ENCODE data around the gene SORBS1.

GRCh38 chr10:95332666-95333249 lies 228.4 kb downstream of the SORBS1 start:
- TF ChIP-seq CTCF (IDR thresholded peaks at IDR 0.05) (no peak), POLR2A (IDR thresholded peaks at IDR 0.05) (no peak)

Measured in body of pancreas (tissue), 4 donors.